Spleen (tissue), 7 donors: ENCODE results near the gene TBP.

Experiments
- CTCF ChIP-seq, 11 experiments: fragments of 200-600 bp in 7 of 11; fragments of 450-650 bp in 4 of 11; sonication (generic) in 4 of 11; IDR thresholded peaks in 8 of 11; conservative IDR thresholded peaks in 3 of 11; 1 replicate in 7 of 11; 2 replicates in 4 of 11; pipeline versions ENCODE4 v1.4.0 to v1.8.0; 2016 to 2021; ENCODE audit warnings: antibody characterized with exemption in 11 of 11, inconsistent platforms in 4 of 11, mild to moderate bottlenecking in 1 of 11
- POLR2A ChIP-seq, 3 donors: fragments of 450-650 bp; IDR thresholded peaks; one replicate each; pipeline ENCODE4 v1.5.1; 2017; ENCODE audit warnings: antibody characterized with exemption in 3 of 3, mild to moderate bottlenecking in 1 of 3
- POLR2AphosphoS5 ChIP-seq, 3 donors: sonication (generic); formaldehyde crosslinking; IDR thresholded peaks; one replicate each; pipeline ENCODE4 v1.5.1; 2017; ENCODE audit warnings: antibody characterized with exemption in 3 of 3
- donor health status: DM: no; HTN: no; CAD: no; lungs with moderate emphysema.
- donor health status: DM: no; HTN: no; CAD: no.
- donor health status: DM: no; HTN: no; CAD: no.

- TF ChIP-seq POLR2AphosphoS5 (IDR thresholded peaks at IDR 0.05) (no peak), CTCF (IDR thresholded peaks at IDR 0.05 in 8 of 11, conservative IDR thresholded peaks at IDR 0.05 in 3 of 11) (no peak), POLR2A (IDR thresholded peaks at IDR 0.05) (no peak)
Observed at GRCh38 chr6:170553534-170554012, 596 bp upstream of the TBP start.
